IMR-90 (cell line): ENCODE results near the gene GMEB2.

ENCODE experiments used
- BHLHE40 ChIP-seq: fragments of 150-350 bp; IDR thresholded peaks from 2 replicates; pipeline ENCODE4 v1.6.1; 2016; ENCODE audit warnings: mild to moderate bottlenecking, low read depth, low read length
- CEBPB ChIP-seq: IDR thresholded peaks from 2 replicates; pipeline ENCODE4 v1.6.1; 2012; ENCODE audit warnings: low read depth, low read length, improper control_type of control experiment
- CHD1 ChIP-seq: IDR thresholded peaks from 2 replicates; pipeline ENCODE4 v1.6.1; 2012; ENCODE audit warnings: low read depth, low read length, improper control_type of control experiment
- FOS ChIP-seq: fragments of 150-350 bp; IDR thresholded peaks from 2 replicates; pipeline ENCODE4 v1.6.1; 2016; ENCODE audit warnings: low read depth, low read length
- MAFK ChIP-seq: IDR thresholded peaks from 2 replicates; pipeline ENCODE4 v1.6.1; 2012; ENCODE audit warnings: low read depth, low read length, improper control_type of control experiment
- MAZ ChIP-seq: IDR thresholded peaks from 2 replicates; pipeline ENCODE4 v1.6.1; 2012; ENCODE audit warnings: low read depth, mild to moderate bottlenecking, low read length, improper control_type of control experiment, moderate library complexity, borderline replicate concordance
- MXI1 ChIP-seq: IDR thresholded peaks from 2 replicates; pipeline ENCODE4 v1.6.1; 2012; ENCODE audit warnings: low read depth, mild to moderate bottlenecking, low read length, moderate library complexity, borderline replicate concordance
- NFE2L2 ChIP-seq: fragments of 150-350 bp; IDR thresholded peaks from 2 replicates; pipeline ENCODE4 v1.6.1; 2016; ENCODE audit warnings: low read depth, mild to moderate bottlenecking, low read length
- POLR2A ChIP-seq: IDR thresholded peaks from 2 replicates; pipeline ENCODE4 v1.6.1; 2012; ENCODE audit warnings: mild to moderate bottlenecking, low read depth, low read length
- RAD21 ChIP-seq: IDR thresholded peaks from 2 replicates; pipeline ENCODE4 v1.6.1; 2012; ENCODE audit warnings: low read length, improper control_type of control experiment
- RCOR1 ChIP-seq: IDR thresholded peaks from 2 replicates; pipeline ENCODE4 v1.6.1; 2012; ENCODE audit warnings: mild to moderate bottlenecking, low read length, improper control_type of control experiment; ENCODE audit not compliant: insufficient replicate concordance
- RFX5 ChIP-seq: IDR thresholded peaks from 2 replicates; pipeline ENCODE4 v1.8.0; 2012; ENCODE audit warnings: low read depth, mild to moderate bottlenecking, low read length, moderate library complexity
- SMC3 ChIP-seq: fragments of 150-350 bp; IDR thresholded peaks from 2 replicates; pipeline ENCODE4 v1.6.1; 2016; ENCODE audit warnings: low read depth, mild to moderate bottlenecking, antibody characterized with exemption, low read length, moderate library complexity
- TF ChIP-seq, protein P1 (sequence below): conservative IDR thresholded peaks from 2 replicates; pipeline ENCODE4 v1.5.1; 2012; ENCODE audit warnings: mild to moderate bottlenecking, low read depth, low read length, improper control_type of control experiment

- TF ChIP-seq, protein P1, sequence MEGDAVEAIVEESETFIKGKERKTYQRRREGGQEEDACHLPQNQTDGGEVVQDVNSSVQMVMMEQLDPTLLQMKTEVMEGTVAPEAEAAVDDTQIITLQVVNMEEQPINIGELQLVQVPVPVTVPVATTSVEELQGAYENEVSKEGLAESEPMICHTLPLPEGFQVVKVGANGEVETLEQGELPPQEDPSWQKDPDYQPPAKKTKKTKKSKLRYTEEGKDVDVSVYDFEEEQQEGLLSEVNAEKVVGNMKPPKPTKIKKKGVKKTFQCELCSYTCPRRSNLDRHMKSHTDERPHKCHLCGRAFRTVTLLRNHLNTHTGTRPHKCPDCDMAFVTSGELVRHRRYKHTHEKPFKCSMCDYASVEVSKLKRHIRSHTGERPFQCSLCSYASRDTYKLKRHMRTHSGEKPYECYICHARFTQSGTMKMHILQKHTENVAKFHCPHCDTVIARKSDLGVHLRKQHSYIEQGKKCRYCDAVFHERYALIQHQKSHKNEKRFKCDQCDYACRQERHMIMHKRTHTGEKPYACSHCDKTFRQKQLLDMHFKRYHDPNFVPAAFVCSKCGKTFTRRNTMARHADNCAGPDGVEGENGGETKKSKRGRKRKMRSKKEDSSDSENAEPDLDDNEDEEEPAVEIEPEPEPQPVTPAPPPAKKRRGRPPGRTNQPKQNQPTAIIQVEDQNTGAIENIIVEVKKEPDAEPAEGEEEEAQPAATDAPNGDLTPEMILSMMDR: no peak
- TF ChIP-seq RAD21 (no peak), FOS (no peak), POLR2A (no peak), SMC3 (no peak), RFX5 (no peak), CEBPB (no peak), RCOR1 (no peak), BHLHE40 (no peak), NFE2L2 (no peak), MAFK (no peak), MXI1 (no peak), CHD1 (no peak), MAZ (no peak)
Observed at GRCh38 chr20:63622732-63623131, 4.2 kb downstream of the GMEB2 start.
